HTERT RPE-1 (cell line): ENCODE results near the gene CCDC47.

Experiments
- in situ Hi-C: fragments of 300-500 bp; cut with MboI; formaldehyde crosslinking; loops from 4 replicates; pipeline ENCODE4 v1.14.3; 2020; ENCODE audit warnings: low sequenced_read_pairs

CCDC47 gene

DNA sequence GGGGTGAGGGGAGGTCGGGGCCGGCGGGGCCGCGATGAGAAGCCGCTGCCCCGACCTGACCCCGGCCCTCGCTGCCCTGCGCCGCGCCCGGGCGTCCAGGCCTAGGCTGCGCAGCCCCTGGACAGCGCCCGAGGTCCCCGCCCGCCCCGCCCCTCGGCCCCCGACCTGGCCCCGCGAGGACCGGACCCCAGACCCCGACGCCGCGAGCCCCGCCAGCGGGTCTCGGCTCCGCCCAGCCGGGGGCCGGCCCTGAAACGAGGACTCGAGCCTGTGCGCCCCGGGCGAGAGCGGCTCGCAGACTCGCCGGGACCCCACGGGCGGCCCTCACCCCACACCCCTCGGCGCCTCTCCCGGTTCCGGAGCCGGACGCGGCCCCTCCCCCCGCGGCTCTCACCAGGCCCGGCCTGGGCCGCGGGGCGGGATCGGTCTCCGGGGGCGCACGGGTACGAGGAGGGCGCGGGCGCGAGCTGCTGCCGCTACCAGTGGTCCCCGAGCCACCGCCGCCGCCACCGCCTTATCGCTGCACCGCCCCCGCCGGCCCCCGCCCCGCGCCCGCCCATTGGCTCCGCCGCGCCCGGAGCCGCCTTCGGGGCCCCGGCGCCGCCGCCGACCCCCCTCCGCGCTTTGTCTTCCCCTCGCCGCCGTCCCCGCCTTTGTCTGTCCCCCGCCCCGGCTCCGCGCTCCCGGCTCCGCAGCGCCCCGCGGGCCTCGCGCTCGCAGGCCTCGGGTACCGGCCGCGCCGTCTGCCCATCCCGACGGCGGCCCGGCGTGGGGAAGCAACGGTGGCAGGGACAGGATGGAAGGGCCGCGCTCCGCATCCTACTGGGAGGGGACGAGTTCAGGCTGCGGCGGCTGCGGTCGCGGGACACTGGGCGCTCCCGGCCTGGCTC lies 73.5 kb downstream of the CCDC47 start, which contains the start of gene LIMD2:
TSS of gene LIMD2 (minus strand) at position 488 of the 890 bp plus-strand sequence. CDS start 827 bp downstream, outside the sequence.
- in situ Hi-C loops = no loop called here

DNA sequence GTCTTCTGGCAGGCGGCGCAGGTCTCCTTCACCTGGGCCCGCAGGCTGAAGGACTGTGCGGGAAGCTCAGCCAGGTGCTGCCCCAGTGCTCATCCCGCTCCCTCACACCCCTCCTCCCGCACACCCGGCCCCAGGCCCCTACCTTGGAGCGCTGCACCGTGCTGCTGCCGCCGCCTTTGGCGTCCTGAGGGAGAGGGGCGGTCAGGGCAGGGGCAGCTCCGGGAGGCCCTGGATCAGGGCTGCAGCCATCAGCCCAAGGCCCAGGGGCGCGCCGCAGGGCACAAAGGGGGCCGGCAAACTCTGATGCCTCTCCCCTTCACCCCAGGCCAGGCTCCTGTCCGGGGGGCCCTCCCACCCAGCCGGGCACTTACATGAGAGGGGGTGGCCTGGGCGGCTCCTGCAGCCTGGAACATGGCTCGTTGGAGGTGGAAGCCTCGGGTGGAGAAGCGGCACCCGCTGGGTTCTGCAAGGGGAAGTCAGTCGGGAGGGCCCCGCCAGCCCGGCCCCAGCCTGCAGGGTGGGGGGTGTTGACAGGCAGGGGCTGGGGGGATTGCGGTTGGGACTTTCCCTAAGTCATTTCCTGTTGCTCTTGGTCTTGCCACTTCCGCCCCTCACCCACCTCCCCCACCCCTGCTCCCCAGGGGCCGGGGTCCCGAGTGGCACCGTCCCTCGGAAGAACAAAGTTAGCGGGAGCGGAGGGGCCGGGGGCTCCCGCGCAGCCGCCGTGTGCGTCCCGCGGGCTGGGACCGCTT lies 74.3 kb downstream of the CCDC47 start:
- in situ Hi-C loops = no loop called here

DNA sequence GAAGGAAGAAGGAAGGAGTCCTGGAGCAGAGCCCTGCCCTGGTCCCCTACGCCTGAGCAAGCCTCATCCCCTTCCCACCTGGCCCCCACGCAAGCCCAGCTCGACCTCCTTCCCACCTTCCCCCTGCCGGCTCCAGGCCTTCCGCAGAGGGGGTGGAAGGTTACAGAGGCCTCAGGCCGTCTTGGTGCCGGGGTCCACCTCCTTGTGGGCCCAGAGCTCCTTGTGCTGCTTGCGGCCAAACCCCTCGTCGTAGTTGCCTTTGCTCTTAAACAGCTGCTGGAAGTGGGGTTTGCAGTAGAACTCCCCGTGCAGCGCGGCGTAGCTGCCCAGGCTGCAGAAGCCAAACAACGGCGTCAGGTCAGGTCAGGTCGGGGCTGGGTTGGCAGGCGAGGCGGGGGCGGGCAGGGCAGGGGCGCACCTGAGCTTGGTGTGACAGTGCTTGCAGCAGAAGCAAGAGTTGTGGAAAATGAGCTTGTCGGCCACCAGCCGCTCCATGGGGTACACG lies 75.0 kb downstream of the CCDC47 start:
- in situ Hi-C loops = no loop called here

DNA sequence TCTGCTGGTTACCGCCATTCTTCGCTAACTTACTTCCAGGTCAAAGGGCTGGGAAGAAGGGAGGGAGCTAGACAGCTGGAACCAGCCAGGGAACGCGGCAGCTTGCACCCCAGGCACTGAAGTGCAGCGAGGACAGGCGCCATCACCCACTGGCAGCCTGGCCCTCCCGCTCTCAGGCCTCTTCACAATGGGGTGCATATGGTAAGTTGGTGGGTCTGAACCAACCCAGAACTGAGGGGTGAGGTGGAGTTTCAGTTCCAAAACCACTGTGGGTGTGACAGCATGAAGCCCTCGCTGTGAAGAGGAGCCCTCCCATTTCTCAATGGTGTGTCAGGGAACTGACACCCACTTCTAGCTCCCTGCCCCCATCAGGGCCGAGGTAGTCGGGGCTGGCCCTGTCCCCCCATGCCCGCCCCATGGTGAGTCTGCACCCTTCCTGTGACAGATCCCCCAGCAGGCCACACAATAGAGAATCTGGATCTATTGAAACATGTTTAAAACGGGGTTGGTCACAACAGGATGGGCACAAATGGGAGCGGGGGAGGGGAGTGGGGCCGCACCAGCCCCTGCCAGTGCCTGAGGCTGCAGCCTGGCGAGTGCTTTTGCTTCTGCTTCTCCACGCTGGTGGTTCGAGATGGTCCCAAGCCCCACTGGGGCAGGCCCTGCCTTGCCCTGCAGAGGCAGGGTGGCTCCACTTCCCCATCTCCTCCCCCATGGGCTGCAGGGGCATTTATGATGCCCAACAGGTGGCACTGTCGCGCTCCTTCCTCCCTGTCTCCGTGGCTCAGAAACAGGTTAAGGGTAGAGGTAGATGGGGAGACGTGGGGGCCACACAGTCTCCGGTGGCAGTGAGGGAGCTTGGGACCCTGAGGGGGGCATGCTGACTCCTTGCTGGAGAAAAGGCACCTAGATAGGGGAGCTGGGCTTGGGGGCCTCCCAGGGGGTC lies 75.8 kb downstream of the CCDC47 start:
- in situ Hi-C loops = no loop called here

GRCh38 chr17:63696381-63696961 lies 76.9 kb downstream of the CCDC47 start:
- in situ Hi-C loops = no loop called here

DNA sequence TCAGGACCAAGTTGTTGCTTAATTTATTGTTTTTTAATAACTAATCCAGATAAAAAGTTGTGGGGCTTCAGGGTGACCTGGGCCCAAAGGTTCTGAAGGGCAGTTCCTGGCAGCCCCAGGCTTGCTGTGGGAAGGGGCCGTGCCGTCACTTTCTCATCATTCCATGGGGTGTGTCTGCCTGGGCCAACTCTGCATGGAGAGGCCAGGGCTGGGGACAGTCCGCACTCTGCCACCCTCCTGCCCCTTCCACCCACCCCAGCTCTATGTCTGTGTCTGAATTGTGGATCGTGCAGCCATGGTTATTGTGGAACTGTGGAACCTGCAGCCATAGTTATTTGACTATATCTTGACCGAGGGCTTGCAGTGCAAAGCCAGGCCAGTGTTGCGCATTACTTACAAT lies 77.5 kb downstream of the CCDC47 start:
- in situ Hi-C loops = no loop called here
